Motor neuron (in vitro differentiated cells): ENCODE measurements around the gene ACVR2B. TPM values are rescaled to one million over a fixed set of nuclear protein-coding genes. Genes with fewer than 3 reads are reported as not detected.
A peak's percentile ranks its signal among the peaks of the same experiment; 100 is the strongest.

Experiments used
- ATAC-seq, 8 experiments: fragments of 200-7000 bp; cut with Tn5 transposase; replicated peaks in 6 of 8; 2 replicates each; pipeline ENCODE4 v1.8.0; 2021; ENCODE audit warnings: mild to moderate bottlenecking in 8 of 8, moderate library complexity in 8 of 8
- H3K27ac ChIP-seq, 2 donors: fragments of 250-450 bp; sonication (Bioruptor Pico); 2 replicates each; pipeline ENCODE4 v1.9.0; 2021; ENCODE audit warnings: antibody characterized with exemption in 2 of 2, mild to moderate bottlenecking in 2 of 2, moderate library complexity in 1 of 2
- H3K4me1 ChIP-seq, 2 donors: fragments of 250-450 bp; sonication (Bioruptor Pico); replicated peaks in 1 of 2; 2 replicates each; pipeline ENCODE4 v1.6.1; 2021; ENCODE audit warnings: antibody characterized with exemption in 2 of 2, mild to moderate bottlenecking in 2 of 2, moderate library complexity in 1 of 2
- H3K4me3 ChIP-seq, 5 donors: fragments of 250-450 bp; sonication (Bioruptor Pico); 2 replicates each; pipeline ENCODE4 v1.9.0; 2021; ENCODE audit warnings: antibody characterized with exemption in 5 of 5, mild to moderate bottlenecking in 5 of 5, moderate library complexity in 4 of 5
- WGBS, 10 experiments: fragments of 450-650 bp; shearing (Covaris generic); methylation state at CpG; one replicate each; pipeline ENCODE4 v1.0.0; 2022; 5-methylcytosine and 5-hydroxymethylcytosine counted together
- in situ Hi-C, 9 experiments: fragments of 400-800 bp; cut with MboI; loops; one replicate each; pipeline ENCODE4 v1.15.0; 2021; ENCODE audit warnings: low sequenced_read_pairs in 9 of 9, low pct_unique_long_range_greater_than_20kb in 2 of 9; ENCODE audit not compliant: unreplicated experiment in 9 of 9
- total RNA-seq, 8 experiments: library from RNA; unstranded; fragments of 300-600 nt; gene quantifications; 2 replicates each; pipeline versions ENCODE4 v1.2.3 to v1.2.4, GENCODE V29; 2022

The ACVR2B gene
- total RNA-seq, 8 experiments from 2014 or later = 1.2 to 83.1 (median 31.5) TPM

DNA sequence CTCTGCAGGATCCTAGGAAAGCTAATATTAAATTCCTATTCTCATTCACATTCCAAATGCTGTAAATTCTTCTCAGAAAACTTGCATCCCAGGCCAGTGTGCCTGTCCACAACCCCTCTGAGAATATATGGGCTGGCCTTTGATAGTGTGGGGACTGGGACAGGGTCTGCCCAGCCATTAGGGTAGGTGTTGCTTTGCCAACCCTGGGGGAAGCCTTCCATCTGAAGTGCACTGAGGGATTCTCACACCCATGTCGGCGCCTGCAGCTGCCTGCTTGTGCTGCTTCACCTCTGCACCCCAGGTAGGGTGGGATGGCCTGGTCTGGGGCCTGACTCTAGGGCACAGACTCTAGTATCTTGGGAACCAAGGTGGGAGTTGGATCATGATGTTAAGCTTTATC is 27.2 kb downstream of the ACVR2B start:
- in situ Hi-C loops = loop anchor here in 2 of 9 experiments (10.0 kb wide), 2 partner anchors 136 to 216 kb away; partner anchors contain the start of genes SLC22A13 (in 1 of the 2) and XYLB (in 1 of the 2)

DNA sequence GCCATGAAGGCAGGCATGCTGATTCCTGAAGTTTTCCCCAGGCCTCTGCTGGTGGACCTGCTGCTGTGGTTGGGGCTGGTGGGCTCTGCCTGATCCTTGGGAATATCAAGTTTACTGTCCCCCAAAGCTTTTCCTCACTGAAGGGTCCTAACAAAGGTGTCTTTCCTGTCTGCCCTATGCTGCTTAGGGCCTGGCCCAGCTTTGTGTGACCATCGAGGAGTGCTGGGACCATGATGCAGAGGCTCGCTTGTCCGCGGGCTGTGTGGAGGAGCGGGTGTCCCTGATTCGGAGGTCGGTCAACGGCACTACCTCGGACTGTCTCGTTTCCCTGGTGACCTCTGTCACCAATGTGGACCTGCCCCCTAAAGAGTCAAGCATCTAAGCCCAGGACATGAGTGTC is 29.3 kb downstream of the ACVR2B start:
- H3K4me3 ChIP-seq = no peak overlapping the region
- no peaks in the 10 kb centered on the region for H3K4me1 ChIP-seq
- 17 to 94% (median 84%) methylated on average over 1 to 8 of the region's 10 CpGs; no CpG with 5 or more reads in 4 of the 10 experiments for WGBS, 10 experiments
- in situ Hi-C loops = loop anchor here in 2 of 9 experiments (10.0 kb wide), 2 partner anchors 138 to 218 kb away; partner anchors contain the start of genes SLC22A13 (in 1 of the 2) and XYLB (in 1 of the 2)
- H3K27ac ChIP-seq = no peak overlapping the region
- ATAC-seq = no peak

More for the DNA sequence above, 27.2 kb downstream of the ACVR2B start:
- 100% methylated on average over 2 of the region's 2 CpGs; no CpG with 5 or more reads in 9 of the 10 experiments for WGBS, 10 experiments
- Histone ChIP-seq H3K4me1 (no peaks in the 10 kb centered on the region), H3K4me3 (no peak overlapping the region), H3K27ac (no peak overlapping the region)
- no peak for ATAC-seq

GRCh38 chr3:38487323-38487722 is 33.6 kb downstream of the ACVR2B start:
- no peak overlapping the region for H3K27ac ChIP-seq
- in situ Hi-C loops = loop anchor here in 2 of 9 experiments (10.0 kb wide), 2 partner anchors 143 to 223 kb away; partner anchors contain the start of genes SLC22A13 (in 1 of the 2) and XYLB (in 1 of the 2)
- WGBS, 10 experiments = 33 to 93% (median 90%) methylated on average over 1 to 3 of the region's 3 CpGs; no CpG with 5 or more reads in 3 of the 10 experiments
- H3K4me3 ChIP-seq = no peak overlapping the region
- H3K4me1 ChIP-seq = no peaks in the 10 kb centered on the region
- no peak for ATAC-seq

- 63 to 100% (median 92%) methylated on average over 1 to 2 of the region's 2 CpGs; no CpG with 5 or more reads in 2 of the 10 experiments for WGBS, 10 experiments
- in situ Hi-C loops = loop anchor here in 2 of 9 experiments (10.0 kb wide), 2 partner anchors 144 to 224 kb away; partner anchors contain the start of genes SLC22A13 (in 1 of the 2) and XYLB (in 1 of the 2)
- Histone ChIP-seq H3K4me1 (no peaks in the 10 kb centered on the region), H3K4me3 (no peak overlapping the region), H3K27ac (no peak overlapping the region)
- ATAC-seq = no peak
Observed at GRCh38 chr3:38488949-38489348, 35.3 kb downstream of the ACVR2B start.

DNA sequence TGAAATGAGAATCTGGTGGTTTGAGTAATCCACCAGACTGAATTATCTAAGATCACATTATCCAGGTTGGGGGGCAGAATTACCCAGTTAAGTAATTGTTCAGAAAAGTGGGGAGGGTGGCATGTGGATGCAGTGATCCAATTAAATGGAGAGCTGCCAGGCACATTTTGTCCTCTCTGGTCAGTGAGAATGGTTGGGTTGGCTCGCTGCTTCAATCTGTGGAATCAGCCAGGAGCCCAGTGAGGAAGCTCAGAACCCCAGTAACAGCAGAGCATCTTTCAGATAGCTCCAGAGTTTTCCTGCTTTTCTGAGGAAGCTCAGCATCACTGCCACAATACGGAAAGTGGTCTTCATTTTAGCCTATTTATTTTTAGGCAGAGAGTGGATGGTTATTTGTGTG is 36.1 kb downstream of the ACVR2B start:
- in situ Hi-C loops = loop anchor here in 2 of 9 experiments (10.0 kb wide), 2 partner anchors 145 to 225 kb away; partner anchors contain the start of genes SLC22A13 (in 1 of the 2) and XYLB (in 1 of the 2)
- ATAC-seq = no peak
- Histone ChIP-seq H3K4me1 (no peaks in the 10 kb centered on the region), H3K4me3 (no peak overlapping the region), H3K27ac (no peak overlapping the region)
- 50 to 100% (median 100%) methylated on average over 1 to 2 of the region's 2 CpGs; no CpG with 5 or more reads in 3 of the 10 experiments for WGBS, 10 experiments

GRCh38 chr3:38490281-38491030 is 36.8 kb downstream of the ACVR2B start:
- WGBS, 10 experiments = 50 to 100% (median 86%) methylated on average over 1 to 10 of the region's 11 CpGs
- H3K27ac ChIP-seq = no peak overlapping the region
- no peak overlapping the region for H3K4me3 ChIP-seq
- no peaks in the 10 kb centered on the region for H3K4me1 ChIP-seq
- no peak for ATAC-seq
- in situ Hi-C loops = no loop called here

DNA sequence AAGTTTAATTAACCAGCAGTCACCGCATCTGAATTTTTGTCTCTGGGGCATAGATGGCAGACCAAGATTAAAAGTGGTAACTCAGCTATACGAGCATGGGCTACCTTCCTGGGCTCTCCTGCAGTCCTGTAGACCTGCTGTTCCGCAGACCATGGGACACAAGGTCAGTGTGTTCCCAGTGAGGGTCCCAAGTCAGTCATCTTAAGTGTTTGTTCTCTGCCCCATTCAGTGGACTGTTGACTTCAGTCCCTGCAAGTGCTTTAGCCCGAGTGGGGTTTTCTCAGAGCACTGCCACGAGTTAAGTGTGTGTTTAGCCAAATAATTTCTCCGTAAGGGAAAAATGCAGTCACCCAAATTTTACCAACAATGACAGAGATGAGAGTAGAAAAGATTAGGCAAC is 37.5 kb downstream of the ACVR2B start:
- whole genome bisulfite sequencing, 10 experiments = 80 to 100% (median 98%) methylated on average over 1 to 6 of the region's 6 CpGs; no CpG with 5 or more reads in 1 of the 10 experiments
- H3K4me1 ChIP-seq = no peaks in the 10 kb centered on the region
- in situ Hi-C loops = no loop called here

GRCh38 chr3:38493031-38493430 is 39.3 kb downstream of the ACVR2B start:
- peaks cover 3 to 7% of the 10 kb centered on the region in 2 donors for H3K4me1 ChIP-seq
- no peak overlapping the region for H3K4me3 ChIP-seq
- no peak overlapping the region for H3K27ac ChIP-seq
- WGBS, 10 experiments = 18 to 100% (median 89%) methylated on average over 2 to 4 of the region's 4 CpGs; no CpG with 5 or more reads in 1 of the 10 experiments
- no peak for ATAC-seq
- in situ Hi-C loops = no loop called here

More for the DNA sequence above, 37.5 kb downstream of the ACVR2B start:
- H3K27ac ChIP-seq = no peak overlapping the region
- H3K4me3 ChIP-seq = no peak overlapping the region
- ATAC-seq = no peak

DNA sequence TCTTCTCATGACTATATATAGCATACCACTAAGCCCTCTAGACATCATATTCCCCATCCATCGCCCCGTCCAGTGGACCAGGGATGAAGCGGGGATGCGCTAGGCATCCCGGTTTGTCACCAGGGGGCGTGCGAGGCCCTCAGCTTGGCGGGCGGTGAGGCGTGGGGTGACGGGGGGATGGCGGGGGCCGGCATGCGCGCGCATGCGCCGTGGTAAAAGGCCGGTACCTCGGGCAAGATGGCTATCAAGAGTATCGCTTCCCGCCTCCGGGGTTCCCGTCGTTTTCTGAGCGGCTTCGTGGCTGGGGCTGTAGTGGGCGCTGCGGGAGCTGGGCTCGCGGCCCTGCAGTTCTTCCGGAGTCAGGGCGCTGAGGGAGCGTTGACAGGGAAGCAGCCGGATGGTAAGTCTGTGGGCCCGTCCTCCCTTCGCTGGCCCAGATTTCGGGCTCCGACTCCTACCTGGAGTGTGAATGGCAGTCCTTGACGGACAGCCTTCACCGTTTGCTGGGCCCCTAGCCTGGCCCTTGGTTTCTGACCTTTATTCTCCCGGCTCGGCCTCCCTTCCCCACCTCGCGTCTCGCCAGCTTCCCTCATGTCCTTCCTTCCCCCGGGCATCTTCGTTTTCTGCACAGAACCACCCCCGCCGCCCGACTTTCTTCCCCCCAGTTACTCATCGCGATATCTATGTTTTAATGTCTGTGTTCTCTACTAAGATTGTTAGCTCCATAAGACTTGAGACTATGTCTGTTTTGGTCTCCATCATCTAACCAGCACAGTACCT is 42.6 kb downstream of the ACVR2B start, which contains the start of gene EXOG:
TSS of gene EXOG (plus strand) at position 210 of the 780 bp plus-strand sequence. CDS start at position 238, 28 bp downstream.
- Histone ChIP-seq H3K4me3 (peak within 1 kb of the TSS; percentile 58 to 74 (median 62)), H3K4me1 (peaks cover 3 to 7% of the 10 kb centered on the region in 2 donors), H3K27ac (peak within 1 kb of the TSS; percentile 71 to 75)
- in situ Hi-C loops = no loop called here
- ATAC-seq = peak; percentile 87 to 97 (median 95)
- WGBS, 10 experiments = 2 to 3% methylated on average over 7 to 13 of the region's 53 CpGs; no CpG with 5 or more reads in 8 of the 10 experiments

GRCh38 chr3:38497031-38497430 is 43.3 kb downstream of the ACVR2B start:
- WGBS, 10 experiments = 8 to 71% (median 41%) methylated on average over 2 to 4 of the region's 4 CpGs
- ATAC-seq = no peak
- in situ Hi-C loops = no loop called here
- Histone ChIP-seq H3K27ac (no peak overlapping the region), H3K4me1 (peaks cover 3 to 7% of the 10 kb centered on the region in 2 donors), H3K4me3 (peak overlapping the region; percentile 58 to 74 (median 62))

DNA sequence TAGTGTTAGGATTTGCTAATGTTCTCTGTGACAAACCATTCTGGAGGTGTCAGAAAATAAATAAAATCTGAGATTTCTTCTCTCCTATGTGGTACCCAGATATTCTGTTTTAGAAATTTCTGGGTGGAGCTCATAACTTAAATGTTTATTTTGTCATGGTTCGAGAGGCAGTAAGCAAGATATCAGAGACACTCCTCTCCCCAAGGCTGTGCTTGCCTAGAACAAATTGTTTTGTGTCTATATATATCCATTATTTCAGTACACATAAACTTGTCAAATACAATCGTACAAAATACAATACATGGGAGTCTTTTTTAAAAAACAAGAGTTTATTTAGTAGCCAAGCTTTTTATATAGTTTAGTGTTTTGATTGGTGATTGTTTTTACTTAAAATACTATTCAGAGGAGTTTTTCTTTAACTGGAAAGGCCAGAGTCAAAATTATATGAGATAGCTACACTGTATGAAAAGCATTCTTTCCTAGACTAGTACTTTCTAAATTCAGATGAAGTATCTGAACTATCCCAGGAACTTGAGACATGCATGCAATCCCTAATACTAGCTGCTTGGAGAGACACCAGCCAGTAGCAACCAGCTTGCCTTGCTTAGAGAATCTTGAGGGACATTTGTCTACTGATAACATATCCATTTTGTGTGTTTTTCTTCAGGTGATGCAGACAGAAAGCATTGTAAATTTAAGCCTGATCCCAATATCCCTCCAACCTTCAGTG is 47.2 kb downstream of the ACVR2B start:
- Histone ChIP-seq H3K27ac (no peak overlapping the region), H3K4me3 (no peak overlapping the region), H3K4me1 (peaks cover 3 to 7% of the 10 kb centered on the region in 2 donors)
- in situ Hi-C loops = loop anchor here in 3 of 9 experiments (25.0 kb wide), 3 partner anchors 161 to 511 kb away; no protein-coding TSS in a partner anchor
- no peak for ATAC-seq
- WGBS, 10 experiments = 48 to 100% (median 90%) methylated on average over 1 to 2 of the region's 2 CpGs; no CpG with 5 or more reads in 1 of the 10 experiments

GRCh38 chr3:38507120-38507519 is 53.4 kb downstream of the ACVR2B start:
- 80 to 100% (median 93%) methylated on average over 1 to 2 of the region's 2 CpGs; no CpG with 5 or more reads in 1 of the 10 experiments for WGBS, 10 experiments
- in situ Hi-C loops = loop anchor here in 3 of 9 experiments (25.0 kb wide), 3 partner anchors 155 to 505 kb away; no protein-coding TSS in a partner anchor
- no peak for ATAC-seq

More at GRCh38 chr3:38507120-38507519, 53.4 kb downstream of the ACVR2B start:
- H3K4me3 ChIP-seq = no peak overlapping the region
- H3K27ac ChIP-seq = no peak overlapping the region
- no peaks in the 10 kb centered on the region for H3K4me1 ChIP-seq
